RWPE2 (cell line): ENCODE measurements around the gene HIVEP2.

ENCODE experiments used
- ATAC-seq: fragments of 200-7000 bp; cut with Tn5 transposase; 3 replicates; pipeline ENCODE4 v1.9.1; 2021; ENCODE audit warnings: low read depth
- DNase-seq: peaks from one replicate; pipeline ENCODE4 v3.0.0-alpha.2; 2020; ENCODE audit warnings: low spot score
- H3K27ac ChIP-seq: fragments of 450-650 bp; 2 replicates; pipeline ENCODE4 v1.5.1; 2017; ENCODE audit warnings: mild to moderate bottlenecking; ENCODE audit not compliant: poor library complexity, severe bottlenecking
- H3K27me3 ChIP-seq: fragments of 250-450 bp; sonication (Bioruptor Pico); 2 replicates; pipeline ENCODE4 v1.5.1; 2021; ENCODE audit warnings: mild to moderate bottlenecking, moderate library complexity; ENCODE audit not compliant: insufficient read depth, poor library complexity, severe bottlenecking
- H3K36me3 ChIP-seq: fragments of 250-450 bp; sonication (Bioruptor Pico); 2 replicates; pipeline ENCODE4 v1.5.1; 2020; ENCODE audit warnings: low read depth, mild to moderate bottlenecking, moderate library complexity
- H3K4me1 ChIP-seq: fragments of 250-450 bp; sonication (Bioruptor Pico); 2 replicates; pipeline ENCODE4 v1.5.1; 2021; ENCODE audit warnings: mild to moderate bottlenecking, moderate library complexity; ENCODE audit not compliant: insufficient read depth, poor library complexity, severe bottlenecking
- H3K4me3 ChIP-seq: fragments of 250-450 bp; sonication (Bioruptor Pico); 2 replicates; pipeline ENCODE4 v1.5.1; 2021; ENCODE audit warnings: mild to moderate bottlenecking, moderate library complexity; ENCODE audit not compliant: severe bottlenecking
- H3K9me3 ChIP-seq: fragments of 250-450 bp; sonication (Bioruptor Pico); 2 replicates; pipeline ENCODE4 v1.5.1; 2021; ENCODE audit warnings: mild to moderate bottlenecking, moderate library complexity; ENCODE audit not compliant: severe bottlenecking
- CTCF ChIP-seq: fragments of 450-650 bp; IDR thresholded peaks from one replicate; pipeline ENCODE4 v1.5.1; 2017; ENCODE audit warnings: mild to moderate bottlenecking, moderate library complexity; ENCODE audit not compliant: poor library complexity, severe bottlenecking

The HIVEP2 gene

GRCh38 chr6:142937986-142938385 is 7.0 kb downstream of the HIVEP2 start:
- TF ChIP-seq CTCF: no peak
- Histone ChIP-seq H3K4me3 (no peak overlapping the region), H3K27ac (no peak overlapping the region), H3K27me3 (no peaks in the 10 kb centered on the region), H3K9me3 (no peaks in the 10 kb centered on the region), H3K36me3 (no peaks in the 10 kb centered on the region; the same call in 1 of the 2 replicates), H3K4me1 (peaks cover 38% of the 10 kb centered on the region)
- ATAC-seq (no peak), DNase-seq (no peak)

GRCh38 chr6:142935553-142936517 is 9.1 kb downstream of the HIVEP2 start:
- Histone ChIP-seq H3K4me3 (no peak overlapping the region), H3K4me1 (peaks cover 17% of the 10 kb centered on the region), H3K27me3 (no peaks in the 10 kb centered on the region), H3K9me3 (no peaks in the 10 kb centered on the region), H3K36me3 (no peaks in the 10 kb centered on the region; the same call in 1 of the 2 replicates), H3K27ac (no peak overlapping the region)
- TF ChIP-seq CTCF: no peak
- DNase-seq (no peak), ATAC-seq (no peak)

GRCh38 chr6:142934599-142934998 is 10.4 kb downstream of the HIVEP2 start:
- H3K9me3 ChIP-seq: no peaks in the 10 kb centered on the region
- no peak for ATAC-seq
- no peaks in the 10 kb centered on the region for H3K27me3 ChIP-seq
- H3K4me1 ChIP-seq: peaks cover 9% of the 10 kb centered on the region
- DNase-seq: no peak
- H3K36me3 ChIP-seq: no peaks in the 10 kb centered on the region; the same call in 1 of the 2 replicates
- TF ChIP-seq CTCF: no peak
- H3K4me3 ChIP-seq: no peak overlapping the region
- no peak overlapping the region for H3K27ac ChIP-seq

GRCh38 chr6:142934106-142934505 is 10.9 kb downstream of the HIVEP2 start:
- no peak overlapping the region for H3K4me3 ChIP-seq
- ATAC-seq: no peak
- no peak for TF ChIP-seq CTCF

GRCh38 chr6:142933701-142934100 is 11.3 kb downstream of the HIVEP2 start:
- Histone ChIP-seq H3K27ac (no peak overlapping the region), H3K36me3 (no peaks in the 10 kb centered on the region; the same call in 1 of the 2 replicates), H3K4me1 (peaks cover 11% of the 10 kb centered on the region), H3K4me3 (no peak overlapping the region), H3K27me3 (no peaks in the 10 kb centered on the region), H3K9me3 (no peaks in the 10 kb centered on the region)
- no peak for ATAC-seq
- DNase-seq: no peak
- TF ChIP-seq CTCF: no peak

More at GRCh38 chr6:142934106-142934505, 10.9 kb downstream of the HIVEP2 start:
- H3K36me3 ChIP-seq: no peaks in the 10 kb centered on the region; the same call in 1 of the 2 replicates
- H3K4me1 ChIP-seq: peaks cover 10% of the 10 kb centered on the region
- H3K27me3 ChIP-seq: no peaks in the 10 kb centered on the region
- no peaks in the 10 kb centered on the region for H3K9me3 ChIP-seq
- no peak for DNase-seq
- no peak overlapping the region for H3K27ac ChIP-seq
